Osteoblast (primary cell): Measurements from ENCODE around the gene NR1I2. TPM values are rescaled to one million over a fixed set of nuclear protein-coding genes. Genes with fewer than 3 reads are reported as not detected.

Experiments used
- DNase-seq: peaks from one replicate; pipeline ENCODE4 v3.0.0; 2011; ENCODE audit warnings: low spot score, mixed read lengths; ENCODE audit not compliant: insufficient read length; ENCODE audit errors: missing footprints
- H2AFZ ChIP-seq: 2 replicates; pipeline ENCODE4 v1.6.0; 2011; ENCODE audit warnings: mild to moderate bottlenecking, low read length
- H3K27ac ChIP-seq: 2 replicates; pipeline ENCODE4 v1.5.1; 2011; ENCODE audit warnings: mild to moderate bottlenecking, low read depth, low read length, moderate library complexity
- H3K27me3 ChIP-seq: 2 replicates; pipeline ENCODE4 v1.6.0; 2012; ENCODE audit warnings: mild to moderate bottlenecking, control low read depth, inconsistent platforms, low read length, moderate library complexity; ENCODE audit not compliant: insufficient read depth
- H3K36me3 ChIP-seq: 2 replicates; pipeline ENCODE4 v1.5.1; 2011; ENCODE audit warnings: mild to moderate bottlenecking, low read length, control low read depth, moderate library complexity; ENCODE audit not compliant: insufficient read depth
- H3K4me1 ChIP-seq: 2 replicates; pipeline ENCODE4 v1.5.1; 2011; ENCODE audit warnings: mild to moderate bottlenecking, low read length, control low read depth, moderate library complexity; ENCODE audit not compliant: insufficient read depth
- H3K4me2 ChIP-seq: 2 replicates; pipeline ENCODE4 v1.6.0; 2011; ENCODE audit warnings: mild to moderate bottlenecking, low read length; ENCODE audit not compliant: insufficient read depth
- H3K4me3 ChIP-seq: fragments of 200-600 bp; sonication (generic); 3 replicates; pipeline ENCODE4 v1.5.1; 2012; ENCODE audit warnings: mild to moderate bottlenecking, low read length, inconsistent platforms; ENCODE audit not compliant: insufficient read depth
- H3K79me2 ChIP-seq: 2 replicates; pipeline ENCODE4 v1.6.0; 2012; ENCODE audit warnings: mild to moderate bottlenecking, low read length, control low read depth, inconsistent platforms; ENCODE audit not compliant: insufficient read depth
- H3K9me3 ChIP-seq: 2 replicates; pipeline ENCODE4 v1.5.1; 2011; ENCODE audit warnings: low read depth, low read length, control low read depth
- H4K20me1 ChIP-seq: 2 replicates; pipeline ENCODE4 v1.6.0; 2012; ENCODE audit warnings: mild to moderate bottlenecking, low read length, control low read depth; ENCODE audit not compliant: insufficient read depth
- total RNA-seq: library from RNA; depleted of rRNA; stranded (reverse); fragments of >200 nt; gene quantifications from 2 replicates; pipeline ENCODE4 v1.2.3, GENCODE V29; 2012
- TF ChIP-seq, protein P1 (sequence below): IDR thresholded peaks from 2 replicates; pipeline ENCODE4 v1.5.1; 2011; ENCODE audit warnings: mild to moderate bottlenecking, low read depth, low read length, moderate library complexity; ENCODE audit errors: extremely low read depth

NR1I2 gene
- total RNA-seq, 1 donor = 0.36 TPM

DNA sequence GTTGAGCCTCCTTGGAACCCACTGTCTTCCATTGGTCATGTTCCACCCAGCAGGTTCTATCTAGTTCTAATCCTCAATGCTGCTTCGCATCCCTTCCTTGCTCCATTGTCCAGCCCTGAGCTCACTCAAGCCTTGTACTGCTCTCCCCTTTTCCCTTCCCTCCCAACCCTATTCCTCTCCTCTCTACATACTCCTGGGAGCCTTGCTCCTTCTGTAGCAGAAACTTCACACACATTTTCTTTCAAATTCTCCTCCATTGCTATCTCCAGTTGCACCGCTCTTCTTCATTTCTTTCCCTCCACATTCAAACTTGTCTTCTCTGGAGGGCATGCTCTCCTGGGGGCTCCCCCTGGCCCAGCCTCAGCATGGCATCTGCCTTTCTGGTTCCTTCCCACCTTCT, 14.5 kb downstream of the NR1I2 start:
- Histone ChIP-seq H2AFZ (no peak overlapping the region), H3K27me3 (peaks cover 16% of the 10 kb centered on the region), H4K20me1 (no peaks in the 10 kb centered on the region), H3K9me3 (no peaks in the 10 kb centered on the region), H3K4me3 (no peak overlapping the region), H3K4me1 (peaks cover 4% of the 10 kb centered on the region), H3K4me2 (no peak overlapping the region), H3K27ac (no peak overlapping the region), H3K79me2 (no peaks in the 10 kb centered on the region), H3K36me3 (no peaks in the 10 kb centered on the region)
- TF ChIP-seq, protein P1, sequence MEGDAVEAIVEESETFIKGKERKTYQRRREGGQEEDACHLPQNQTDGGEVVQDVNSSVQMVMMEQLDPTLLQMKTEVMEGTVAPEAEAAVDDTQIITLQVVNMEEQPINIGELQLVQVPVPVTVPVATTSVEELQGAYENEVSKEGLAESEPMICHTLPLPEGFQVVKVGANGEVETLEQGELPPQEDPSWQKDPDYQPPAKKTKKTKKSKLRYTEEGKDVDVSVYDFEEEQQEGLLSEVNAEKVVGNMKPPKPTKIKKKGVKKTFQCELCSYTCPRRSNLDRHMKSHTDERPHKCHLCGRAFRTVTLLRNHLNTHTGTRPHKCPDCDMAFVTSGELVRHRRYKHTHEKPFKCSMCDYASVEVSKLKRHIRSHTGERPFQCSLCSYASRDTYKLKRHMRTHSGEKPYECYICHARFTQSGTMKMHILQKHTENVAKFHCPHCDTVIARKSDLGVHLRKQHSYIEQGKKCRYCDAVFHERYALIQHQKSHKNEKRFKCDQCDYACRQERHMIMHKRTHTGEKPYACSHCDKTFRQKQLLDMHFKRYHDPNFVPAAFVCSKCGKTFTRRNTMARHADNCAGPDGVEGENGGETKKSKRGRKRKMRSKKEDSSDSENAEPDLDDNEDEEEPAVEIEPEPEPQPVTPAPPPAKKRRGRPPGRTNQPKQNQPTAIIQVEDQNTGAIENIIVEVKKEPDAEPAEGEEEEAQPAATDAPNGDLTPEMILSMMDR = no peak
- DNase-seq = no peak

DNA sequence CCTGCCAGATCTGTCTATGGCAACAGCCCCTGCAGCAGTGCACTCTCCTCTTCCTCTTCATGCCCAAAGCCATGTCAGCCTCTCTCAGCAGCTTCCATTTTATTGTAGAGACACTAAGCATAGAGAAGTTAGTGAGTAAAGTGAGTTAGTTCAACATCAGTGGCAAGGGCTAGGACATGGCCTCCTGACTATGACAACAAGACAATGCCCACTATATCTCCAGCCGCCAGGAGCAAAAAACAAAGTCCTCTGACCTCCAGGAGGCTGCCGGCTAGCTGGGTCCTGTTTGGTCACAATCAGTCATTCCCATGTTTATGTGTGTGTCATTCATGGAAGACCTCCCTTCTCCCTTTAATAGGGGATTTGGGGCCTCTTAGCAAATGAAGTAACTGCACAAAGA, 14.9 kb downstream of the NR1I2 start:
- no peak overlapping the region for H2AFZ ChIP-seq
- no peaks in the 10 kb centered on the region for H3K9me3 ChIP-seq
- peaks cover 16% of the 10 kb centered on the region for H3K27me3 ChIP-seq
- TF ChIP-seq, protein P1 = no peak
- no peak overlapping the region for H3K4me2 ChIP-seq
- no peaks in the 10 kb centered on the region for H3K36me3 ChIP-seq
- H3K79me2 ChIP-seq = no peaks in the 10 kb centered on the region
- peaks cover 4% of the 10 kb centered on the region for H3K4me1 ChIP-seq
- DNase-seq = no peak
- no peak overlapping the region for H3K27ac ChIP-seq
- no peaks in the 10 kb centered on the region for H4K20me1 ChIP-seq
- no peak overlapping the region for H3K4me3 ChIP-seq

DNA sequence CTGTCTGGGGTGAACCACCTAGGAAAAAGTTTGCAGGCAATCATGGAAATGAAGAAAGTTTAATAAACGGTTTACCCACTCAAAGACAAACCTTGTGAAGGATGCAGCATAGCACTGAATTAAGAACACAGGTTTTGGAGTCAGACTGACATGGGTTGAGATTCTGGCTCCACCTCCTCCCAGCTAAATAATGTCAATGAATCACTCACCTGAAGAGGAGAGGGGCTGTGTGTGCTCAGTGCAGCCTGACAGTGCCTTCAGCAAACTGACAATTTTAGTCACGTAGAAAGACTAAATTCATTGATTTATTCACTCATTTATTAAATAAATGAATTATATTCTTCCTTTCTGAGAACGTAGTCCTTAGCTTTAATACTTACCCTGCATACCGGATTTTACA, 18.9 kb downstream of the NR1I2 start:
- TF ChIP-seq, protein P1 = no peak
- Histone ChIP-seq H3K4me3 (no peak overlapping the region), H3K9me3 (no peaks in the 10 kb centered on the region), H3K79me2 (no peaks in the 10 kb centered on the region), H3K4me1 (no peaks in the 10 kb centered on the region), H2AFZ (no peak overlapping the region), H3K4me2 (no peak overlapping the region), H3K27ac (no peak overlapping the region), H4K20me1 (no peaks in the 10 kb centered on the region), H3K27me3 (peaks cover 21% of the 10 kb centered on the region), H3K36me3 (no peaks in the 10 kb centered on the region)
- DNase-seq = no peak

DNA sequence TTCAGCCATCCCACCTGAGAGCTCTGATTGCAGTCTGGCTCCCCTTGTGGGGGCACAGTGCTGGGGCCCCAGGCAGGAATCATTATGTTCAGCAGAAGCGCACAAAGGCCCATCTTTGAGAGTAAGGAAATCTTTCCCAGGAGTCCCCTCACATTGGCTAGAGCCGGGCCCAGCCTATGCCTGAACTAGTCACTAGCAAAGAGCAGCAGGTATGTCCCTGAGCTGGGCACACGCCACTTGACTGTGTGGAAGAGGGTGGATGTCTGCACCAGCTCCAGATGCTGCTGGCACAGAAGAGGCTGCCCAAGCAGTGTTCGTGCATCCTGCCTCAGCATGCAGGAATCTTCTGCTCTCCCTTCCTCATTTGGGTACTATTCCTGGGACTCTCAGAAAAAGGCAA, 26.3 kb downstream of the NR1I2 start:
- DNase-seq = no peak
- no peak overlapping the region for H2AFZ ChIP-seq
- no peaks in the 10 kb centered on the region for H3K9me3 ChIP-seq
- peaks cover 5% of the 10 kb centered on the region for H3K4me1 ChIP-seq
- no peaks in the 10 kb centered on the region for H3K27me3 ChIP-seq
- no peak overlapping the region for H3K27ac ChIP-seq
- TF ChIP-seq, protein P1 = no peak
- no peaks in the 10 kb centered on the region for H3K79me2 ChIP-seq
- H3K36me3 ChIP-seq = no peaks in the 10 kb centered on the region
- H3K4me3 ChIP-seq = no peak overlapping the region
- H3K4me2 ChIP-seq = no peak overlapping the region
- H4K20me1 ChIP-seq = no peaks in the 10 kb centered on the region
